GM10248 (cell line): ENCODE measurements around the gene PIK3CB.
A peak's percentile ranks its signal among the peaks of the same experiment; 100 is the strongest.
"Not testable (repeated sequence)": the region's sequence is repeated elsewhere in the genome, so short reads cannot be mapped to it uniquely, and the experiment has no call there.

Experiments
- CTCF ChIA-PET: fragments of 300-600 bp; sonication (Branson Sonifier 250); formaldehyde crosslinking; extraction: SDS; loops from one replicate; lab custom pipeline; 2021; ENCODE audit warnings: antibody characterized with exemption; lab: Yijun Ruan, JAX
- POLR2A ChIA-PET: fragments of 350-650 bp; sonication (Branson Sonifier 250); formaldehyde crosslinking; extraction: SDS; loops from one replicate; lab custom pipeline; 2020; ENCODE audit warnings: antibody characterized with exemption; lab: Yijun Ruan, JAX
- DNase-seq: peaks from one replicate; pipeline ENCODE4 v3.0.0; 2012; ENCODE audit errors: extremely low spot score
- CTCF ChIP-seq: IDR thresholded peaks from 2 replicates; pipeline ENCODE4 v1.5.1; 2012; ENCODE audit warnings: mild to moderate bottlenecking, low read depth; ENCODE audit errors: extremely low read depth, missing control alignments, control extremely low read depth

Gene PIK3CB

GRCh38 chr3:138842483-138843188, 7.9 kb upstream of the PIK3CB start:
- peak; percentile 69 for DNase-seq
- CTCF ChIA-PET, result interaction anchor here (0.8 to 3.4 kb wide), 4 partner anchors 11 to 118 kb away, joined by 3 to 15 read pairs (median 4); no protein-coding TSS in a partner anchor
- no peak for TF ChIP-seq CTCF
- POLR2A ChIA-PET, result interaction anchor here (1.0 kb wide), 1 partner anchor 25 kb away, joined by 10 read pairs; no protein-coding TSS in a partner anchor

- DNase-seq, POLR2A ChIA-PET, CTCF ChIA-PET: not testable (repeated sequence)
These were observed 3.7 kb upstream of the PIK3CB start for GRCh38 chr3:138838385-138838784.

- DNase-seq, POLR2A ChIA-PET: not testable (repeated sequence)
- CTCF ChIA-PET, result interaction anchor here (1.0 to 1.8 kb wide), 2 partner anchors 18 to 80 kb away, joined by 4 read pairs; no protein-coding TSS in a partner anchor
These were observed 1.1 kb upstream of the PIK3CB start for GRCh38 chr3:138835846-138836245.

- CTCF ChIA-PET, result interaction anchor here (1.0 to 1.8 kb wide), 2 partner anchors 17 to 81 kb away, joined by 4 read pairs; no protein-coding TSS in a partner anchor
- POLR2A ChIA-PET, result no interaction called here
- no peak for TF ChIP-seq CTCF
- no peak for DNase-seq
These were observed 649 bp upstream of the PIK3CB start for GRCh38 chr3:138835397-138835757.

- ChIA-PET POLR2A (no interaction called here), CTCF (interaction anchor here (1.5 to 1.8 kb wide), 3 partner anchors 9 to 58 kb away, joined by 3 to 4 read pairs (median 4); no protein-coding TSS in a partner anchor)
- peak; percentile 70 for DNase-seq
These were observed 681 bp downstream of the PIK3CB start for GRCh38 chr3:138833899-138834595.

GRCh38 chr3:138832473-138833057, 2.2 kb downstream of the PIK3CB start:
- POLR2A ChIA-PET, CTCF ChIA-PET, DNase-seq: not testable (repeated sequence)

More at GRCh38 chr3:138833899-138834595, 681 bp downstream of the PIK3CB start:
- no peak for TF ChIP-seq CTCF

- no peak for TF ChIP-seq CTCF
- ChIA-PET CTCF (no interaction called here), POLR2A (no interaction called here)
- DNase-seq, result no peak
These were observed 4.7 kb downstream of the PIK3CB start for GRCh38 chr3:138829886-138830510.

GRCh38 chr3:138829097-138829496, 5.6 kb downstream of the PIK3CB start:
- DNase-seq, result no peak
- ChIA-PET POLR2A (no interaction called here), CTCF (interaction anchor here (1.4 kb wide), 1 partner anchor 11 kb away, joined by 3 read pairs; no protein-coding TSS in a partner anchor)
- TF ChIP-seq CTCF, result no peak
